Activated CD8-positive, alpha-beta memory T cell treated with anti-CD3 and anti-CD28 coated beads for 36 hours (primary cell): ENCODE results near the gene HNRNPUL2. TPM values are rescaled to one million over a fixed set of nuclear protein-coding genes. Genes with fewer than 3 reads are reported as not detected.

Experiments used
- CTCF ChIA-PET: fragments of 350-600 bp; sonication (Branson Sonifier 250); formaldehyde crosslinking; loops from one replicate; lab custom pipeline; 2021; ENCODE audit warnings: antibody characterized with exemption; lab: Charles Lee
- POLR2A ChIA-PET: fragments of 350-600 bp; sonication (Branson Sonifier 250); formaldehyde crosslinking; loops from one replicate; lab custom pipeline; 2021; ENCODE audit warnings: antibody characterized with exemption; lab: Charles Lee
- total RNA-seq, 2 experiments: library from RNA; stranded (reverse); gene quantifications; one replicate each; pipeline ENCODE4 v1.2.3, GENCODE V29; 2021

Gene HNRNPUL2
- total RNA-seq, 2 experiments from 2014 or later = 56.2 to 61.9 TPM

DNA sequence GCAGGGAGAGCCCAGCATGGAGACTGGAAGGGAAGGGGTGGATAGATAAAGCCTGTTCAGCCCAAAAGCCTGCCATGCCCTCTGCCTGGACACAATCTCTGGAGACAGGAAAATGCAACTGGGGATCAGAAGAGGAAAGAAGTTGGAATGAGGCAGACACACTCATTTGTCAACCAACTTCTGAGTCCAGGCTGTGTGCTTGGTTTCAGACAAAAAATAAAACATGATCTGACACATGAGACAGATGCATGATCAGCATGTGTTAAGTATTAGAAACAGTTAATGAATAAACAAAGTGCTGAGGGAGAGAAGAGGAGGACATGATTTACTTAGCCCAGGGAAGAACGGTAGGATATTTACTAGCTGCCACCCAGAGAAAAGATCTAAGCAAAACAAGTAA is 38.8 kb downstream of the HNRNPUL2 start:
- POLR2A ChIA-PET = no interaction called here

DNA sequence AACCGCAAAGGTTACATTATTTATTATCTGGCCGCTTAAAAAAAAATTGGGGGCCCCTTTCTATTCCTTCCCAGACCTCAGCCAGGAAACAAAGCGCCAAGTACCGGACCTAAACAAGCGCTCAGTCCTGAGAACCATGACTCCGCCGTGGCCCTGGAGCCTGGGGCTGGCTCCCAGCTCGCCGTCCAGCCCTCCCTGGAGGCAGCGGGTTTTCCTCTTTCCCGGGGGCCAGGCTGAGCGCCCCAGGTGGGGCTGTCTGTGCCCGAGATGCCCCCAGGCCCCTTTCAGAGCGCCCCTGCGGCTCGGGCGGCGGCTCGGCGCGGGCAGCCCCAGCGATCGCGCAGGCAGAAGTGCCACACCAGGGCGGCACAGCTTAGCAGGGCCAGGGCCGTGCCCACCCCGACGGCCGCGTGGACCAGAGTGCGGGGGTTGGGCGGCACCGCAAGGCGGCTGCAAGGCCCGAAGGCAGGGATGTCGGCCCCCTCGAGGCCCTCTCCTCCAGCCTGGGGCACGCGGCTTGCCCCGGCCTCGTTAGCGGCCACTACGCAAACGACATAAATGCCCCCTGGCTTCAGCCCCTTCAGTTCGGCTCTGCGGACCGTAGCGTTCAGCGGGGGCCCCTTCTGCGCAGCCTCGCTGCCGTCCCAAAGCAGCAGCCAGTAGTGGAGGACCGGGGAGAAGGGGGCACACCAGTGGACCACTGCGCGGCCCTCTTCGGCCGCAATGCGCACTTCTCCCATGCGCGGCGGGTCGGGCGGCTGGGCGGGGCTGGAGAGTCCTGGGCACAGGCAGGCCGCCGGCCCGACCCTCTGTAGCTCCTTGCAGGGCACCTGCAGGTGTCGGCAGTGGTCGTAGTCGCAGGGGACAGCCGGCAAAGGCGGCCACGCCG is 39.5 kb downstream of the HNRNPUL2 start:
- CTCF ChIA-PET = no interaction called here
- POLR2A ChIA-PET = interaction anchor here (0.6 kb wide), 2 partner anchors 81 to 96 kb away, joined by 3 read pairs; no protein-coding TSS in a partner anchor

More for the DNA sequence above, 38.8 kb downstream of the HNRNPUL2 start:
- CTCF ChIA-PET = no interaction called here

DNA sequence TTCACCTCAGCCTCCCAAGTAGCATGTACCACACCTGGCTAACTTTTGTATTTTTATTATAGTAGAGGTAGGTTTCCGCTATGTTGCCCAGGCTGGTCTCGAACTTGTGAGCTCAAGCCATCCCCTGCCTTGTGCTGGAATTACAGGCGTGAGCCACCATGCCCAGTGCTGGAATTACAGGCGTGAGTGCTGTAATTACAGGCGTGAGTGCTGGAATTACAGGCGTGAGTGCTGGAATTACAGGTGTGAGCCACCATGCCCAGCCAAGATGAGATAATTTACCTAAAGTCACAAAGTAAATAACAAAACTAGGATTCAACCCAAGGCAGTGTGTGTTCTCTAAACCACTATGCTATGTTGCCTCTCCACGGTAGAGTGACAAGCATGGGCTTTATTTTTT is 44.7 kb downstream of the HNRNPUL2 start:
- ChIA-PET CTCF (no interaction called here), POLR2A (no interaction called here)

DNA sequence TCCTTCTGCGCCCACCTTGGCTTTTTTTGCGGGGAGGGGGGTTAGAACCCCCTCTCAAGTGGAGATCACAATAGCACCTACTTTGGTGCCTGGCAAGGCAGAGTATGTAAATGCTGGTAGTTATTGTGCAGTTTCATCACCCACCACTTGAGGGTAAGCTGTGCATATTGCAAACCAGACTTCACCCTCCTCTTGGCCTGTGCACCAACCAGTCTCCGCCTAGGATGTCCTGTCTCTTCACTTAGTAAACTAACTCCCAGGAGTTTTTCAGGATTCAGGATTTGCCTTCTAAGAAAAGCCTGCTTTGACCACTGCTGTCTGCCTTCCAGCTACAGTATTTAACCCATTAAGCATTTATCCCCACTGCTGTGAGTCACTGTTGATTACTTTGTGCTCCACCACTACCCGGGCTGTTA is 46.4 kb downstream of the HNRNPUL2 start:
- POLR2A ChIA-PET = interaction anchor here (0.5 to 3.0 kb wide), 5 partner anchors 9 to 114 kb away, joined by 3 to 15 read pairs (median 4); partner anchors contain the start of genes C11orf98, CSKMT, LBHD1 and UQCC3
- CTCF ChIA-PET = interaction anchor here (0.6 to 2.0 kb wide), 12 partner anchors 9 to 256 kb away, joined by 3 to 8 read pairs (median 5); partner anchors contain the start of gene LBHD1

GRCh38 chr11:62678770-62679696 is 48.2 kb downstream of the HNRNPUL2 start, which contains the start of gene UBXN1:
Gene UBXN1, minus strand, starts transcription at chr11:62679073. Its CDS starts 150 bp downstream, at chr11:62678923.
- CTCF ChIA-PET = interaction anchor here (0.6 to 1.2 kb wide), 4 partner anchors 13 to 121 kb away, joined by 4 to 6 read pairs (median 4); partner anchors contain the start of genes C11orf98 and CSKMT
- POLR2A ChIA-PET = interaction anchor here (1.1 to 3.0 kb wide), 3 partner anchors 8 to 57 kb away, joined by 5 to 15 read pairs (median 6); partner anchors contain the start of genes B3GAT3, C11orf98, CSKMT and LBHD1

DNA sequence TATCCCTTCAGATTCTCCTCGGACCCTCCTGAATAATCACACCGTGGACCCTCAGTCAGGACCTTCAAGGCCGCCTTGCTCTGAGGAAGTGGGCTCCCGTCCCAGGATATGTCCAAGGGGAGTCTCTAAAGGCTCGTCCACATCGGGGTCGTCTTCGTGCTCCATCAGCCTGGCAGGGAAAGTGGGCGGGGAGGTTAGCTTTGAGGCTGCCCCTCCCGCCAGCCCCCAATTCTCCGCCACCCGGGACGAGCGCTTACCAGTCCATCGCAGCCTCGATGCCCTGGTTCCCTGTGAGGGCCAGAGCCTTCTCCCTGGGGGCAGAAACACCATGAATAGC is 48.9 kb downstream of the HNRNPUL2 start:
- POLR2A ChIA-PET = interaction anchor here (1.8 kb wide), 1 partner anchor 14 kb away, joined by 5 read pairs; the partner anchor contains the start of genes C11orf98 and CSKMT
- CTCF ChIA-PET = interaction anchor here (1.1 kb wide), 1 partner anchor 13 kb away, joined by 4 read pairs; the partner anchor contains the start of genes C11orf98 and CSKMT

DNA sequence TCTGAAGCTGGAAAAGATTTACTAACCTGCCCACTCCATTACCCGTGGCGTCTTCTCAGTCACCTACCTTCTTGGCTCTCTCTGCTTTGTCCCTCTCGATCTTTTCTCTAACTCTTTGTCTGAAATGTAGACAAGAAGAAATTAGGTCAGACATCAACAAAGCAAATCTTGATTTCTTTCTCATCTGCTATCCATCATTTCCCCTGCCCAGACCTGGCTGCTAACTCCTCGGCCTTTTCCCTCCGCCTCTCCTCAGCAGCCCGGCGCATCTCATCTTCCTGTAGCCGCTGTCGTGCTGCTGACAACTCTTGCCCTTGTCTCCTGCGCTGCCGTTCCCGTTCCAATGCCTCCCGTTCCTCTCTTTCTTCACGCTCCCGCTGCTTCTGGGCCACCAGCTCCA is 49.5 kb downstream of the HNRNPUL2 start:
- ChIA-PET POLR2A (no interaction called here), CTCF (interaction anchor here (1.7 kb wide), 1 partner anchor 16 kb away, joined by 5 read pairs; no protein-coding TSS in a partner anchor)

DNA sequence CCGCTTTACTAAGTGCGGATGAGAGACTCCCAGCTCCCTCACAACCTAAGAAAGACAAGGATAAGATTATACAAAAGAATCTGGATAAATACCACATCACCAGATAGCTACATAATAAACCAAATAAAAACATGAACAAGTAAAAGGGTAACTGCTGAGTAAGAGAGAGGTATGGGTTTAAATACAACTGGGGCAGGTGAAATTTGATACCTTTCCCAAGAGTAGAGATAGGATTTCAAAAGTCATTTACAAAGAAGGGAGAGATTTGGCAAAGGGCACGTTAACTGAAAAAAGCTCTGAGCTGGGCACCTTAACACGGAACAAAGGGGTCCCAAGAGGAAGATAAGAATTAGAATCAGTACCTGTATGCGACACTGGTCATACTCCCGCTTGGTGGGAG is 50.1 kb downstream of the HNRNPUL2 start:
- CTCF ChIA-PET = interaction anchor here (0.9 to 1.7 kb wide), 3 partner anchors 17 to 111 kb away, joined by 3 to 5 read pairs (median 3); no protein-coding TSS in a partner anchor
- POLR2A ChIA-PET = interaction anchor here (0.7 to 2.2 kb wide), 2 partner anchors 12 to 77 kb away, joined by 3 to 8 read pairs; partner anchors contain the start of genes C11orf98, CSKMT and ZBTB3

GRCh38 chr11:62676698-62677097 is 50.6 kb downstream of the HNRNPUL2 start:
- ChIA-PET POLR2A (interaction anchor here (0.7 to 2.2 kb wide), 2 partner anchors 12 to 77 kb away, joined by 3 to 8 read pairs; partner anchors contain the start of genes C11orf98, CSKMT and ZBTB3), CTCF (interaction anchor here (0.5 to 1.7 kb wide), 4 partner anchors 17 to 111 kb away, joined by 3 to 5 read pairs (median 3); no protein-coding TSS in a partner anchor)

DNA sequence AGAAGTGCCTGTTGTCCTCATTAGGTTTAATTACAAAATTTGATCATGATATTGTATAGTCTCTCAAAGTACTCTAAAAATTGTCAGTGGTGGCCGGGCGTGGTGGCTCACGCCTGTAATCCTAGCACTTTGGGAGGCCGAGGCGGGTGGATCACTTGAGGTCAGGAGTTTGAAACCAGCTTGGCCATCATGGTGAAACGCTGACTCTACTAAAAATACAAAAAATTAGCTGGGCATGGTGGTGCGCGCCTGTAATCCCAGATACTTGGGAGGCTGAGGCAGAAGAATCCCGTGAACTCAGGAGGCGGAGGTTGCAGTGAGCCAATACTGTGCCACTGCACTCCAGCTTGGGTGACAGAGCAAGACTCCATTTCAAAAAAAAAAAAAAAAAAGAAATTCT is 51.8 kb downstream of the HNRNPUL2 start:
- POLR2A ChIA-PET = interaction anchor here (0.6 to 2.2 kb wide), 2 partner anchors 10 to 30 kb away, joined by 3 to 8 read pairs; partner anchors contain the start of genes C11orf98 and CSKMT

DNA sequence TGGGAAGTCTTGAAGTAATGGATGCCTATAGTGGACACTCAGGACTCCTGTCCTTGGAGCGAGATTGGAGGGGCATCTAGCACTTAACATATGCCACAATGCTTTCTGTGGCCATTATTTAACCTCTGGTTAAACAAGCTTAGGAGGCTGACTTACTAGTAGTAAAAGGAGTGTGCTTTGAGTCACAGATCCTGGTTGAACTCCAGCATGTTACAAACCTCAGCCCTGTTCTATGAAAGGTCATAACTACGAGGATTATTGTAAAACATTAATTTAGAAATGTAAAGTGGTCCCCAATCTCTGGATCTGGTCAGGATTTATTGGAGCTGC is 54.1 kb downstream of the HNRNPUL2 start:
- ChIA-PET POLR2A (interaction anchor here (0.6 to 2.1 kb wide), 4 partner anchors 8 to 167 kb away, joined by 3 to 7 read pairs (median 5); partner anchors contain the start of genes C11orf98, CSKMT and INTS5), CTCF (interaction anchor here (0.7 to 1.6 kb wide), 8 partner anchors 8 to 271 kb away, joined by 3 to 4 read pairs (median 4); partner anchors contain the start of genes C11orf98 and CSKMT)

More for the DNA sequence above, 51.8 kb downstream of the HNRNPUL2 start:
- CTCF ChIA-PET = interaction anchor here (1.3 kb wide), 1 partner anchor 19 kb away, joined by 3 read pairs; no protein-coding TSS in a partner anchor

DNA sequence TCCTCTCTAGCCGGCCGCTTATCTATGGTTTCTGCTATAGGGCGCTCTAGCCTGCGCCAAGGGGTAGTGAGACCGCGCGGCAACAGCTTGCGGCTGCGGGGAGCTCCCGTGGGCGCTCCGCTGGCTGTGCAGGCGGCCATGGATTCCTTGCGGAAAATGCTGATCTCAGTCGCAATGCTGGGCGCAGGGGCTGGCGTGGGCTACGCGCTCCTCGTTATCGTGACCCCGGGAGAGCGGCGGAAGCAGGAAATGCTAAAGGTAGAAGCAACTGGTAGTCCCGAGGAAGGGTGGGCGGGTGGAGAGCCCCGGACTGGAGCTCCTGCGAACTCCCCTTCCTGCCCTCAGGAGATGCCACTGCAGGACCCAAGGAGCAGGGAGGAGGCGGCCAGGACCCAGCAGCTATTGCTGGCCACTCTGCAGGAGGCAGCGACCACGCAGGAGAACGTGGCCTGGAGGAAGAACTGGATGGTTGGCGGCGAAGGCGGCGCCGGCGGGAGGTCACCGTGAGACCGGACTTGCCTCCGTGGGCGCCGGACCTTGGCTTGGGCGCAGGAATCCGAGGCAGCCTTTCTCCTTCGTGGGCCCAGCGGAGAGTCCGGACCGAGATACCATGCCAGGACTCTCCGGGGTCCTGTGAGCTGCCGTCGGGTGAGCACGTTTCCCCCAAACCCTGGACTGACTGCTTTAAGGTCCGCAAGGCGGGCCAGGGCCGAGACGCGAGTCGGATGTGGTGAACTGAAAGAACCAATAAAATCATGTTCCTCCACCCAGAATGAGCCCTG is 55.5 kb downstream of the HNRNPUL2 start, which contains the start of the genes LBHD1 and UQCC3:
TSS of gene LBHD1 (minus strand) at position 660 of the 782 bp plus-strand sequence. CDS start 2,236 bp downstream, outside the sequence.
TSS of gene UQCC3 (plus strand) at position 66 of the 782 bp plus-strand sequence. CDS start at position 139, 73 bp downstream.
- ChIA-PET POLR2A (interaction anchor here (0.6 to 2.5 kb wide), 20 partner anchors 8 to 209 kb away, joined by 3 to 29 read pairs (median 6); partner anchors contain the start of genes GANAB, HNRNPUL2, INTS5 and MTA2), CTCF (interaction anchor here (0.6 to 1.7 kb wide), 11 partner anchors 8 to 231 kb away, joined by 3 to 8 read pairs (median 3); partner anchors contain the start of genes B3GAT3 and TMEM179B)

DNA sequence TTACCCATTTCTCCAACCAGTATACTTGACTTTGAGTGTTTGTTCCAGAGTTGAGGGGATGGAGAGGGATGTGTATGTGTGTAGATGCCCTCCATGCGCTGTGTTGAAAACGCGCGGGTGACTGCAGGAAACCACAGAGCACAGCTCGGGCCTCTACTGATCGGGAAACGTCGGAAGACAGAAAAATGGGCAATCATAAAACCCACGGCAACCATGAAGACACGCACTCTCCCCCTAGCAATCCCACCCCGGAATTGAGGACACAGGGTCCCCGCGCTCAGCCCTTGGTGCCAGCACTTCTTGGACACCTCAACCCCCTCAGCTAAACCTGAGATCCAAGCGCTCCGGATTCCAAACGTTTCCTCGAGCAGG is 56.0 kb downstream of the HNRNPUL2 start:
- POLR2A ChIA-PET = interaction anchor here (0.7 to 2.5 kb wide), 16 partner anchors 8 to 184 kb away, joined by 3 to 29 read pairs (median 6); partner anchors contain the start of genes GANAB, HNRNPUL2, INTS5 and MTA2

GRCh38 chr11:62669420-62670161 is 57.7 kb downstream of the HNRNPUL2 start:
- ChIA-PET POLR2A (interaction anchor here (1.0 to 1.2 kb wide), 2 partner anchors 17 to 34 kb away, joined by 3 to 4 read pairs; partner anchors contain the start of gene INTS5), CTCF (interaction anchor here (1.0 to 1.6 kb wide), 4 partner anchors 11 to 117 kb away, joined by 3 to 8 read pairs (median 4); partner anchors contain the start of gene INTS5)

More for the DNA sequence above, 56.0 kb downstream of the HNRNPUL2 start:
- CTCF ChIA-PET = interaction anchor here (0.6 to 1.7 kb wide), 6 partner anchors 21 to 232 kb away, joined by 3 to 4 read pairs (median 3); partner anchors contain the start of gene TMEM179B

GRCh38 chr11:62667460-62667859 is 59.8 kb downstream of the HNRNPUL2 start:
- ChIA-PET CTCF (interaction anchor here (0.5 to 1.6 kb wide), 4 partner anchors 56 to 243 kb away, joined by 3 to 4 read pairs (median 4); no protein-coding TSS in a partner anchor), POLR2A (interaction anchor here (1.0 to 4.0 kb wide), 3 partner anchors 20 to 76 kb away, joined by 3 to 45 read pairs (median 5); partner anchors contain the start of genes GANAB, MTA2 and TUT1)
